Lower lobe of right lung (tissue), 2 donors: Measurements from ENCODE around the gene IGFBP3. TPM values are rescaled to one million over a fixed set of nuclear protein-coding genes. Genes with fewer than 3 reads are reported as not detected.
A peak's percentile ranks its signal among the peaks of the same experiment; 100 is the strongest.

ENCODE experiments used
- ATAC-seq, 2 donors: fragments of 200-7000 bp; cut with Tn5 transposase; one replicate each; pipeline ENCODE4 v1.9.1; 2020 to 2022; ENCODE audit warnings: mild to moderate bottlenecking in 2 of 2, moderate library complexity in 2 of 2
- DNase-seq: peaks from one replicate; pipeline ENCODE4 v3.0.0-alpha.2; 2020
- H3K27ac ChIP-seq: fragments of 200-600 bp; one replicate; pipeline ENCODE4 v1.8.0; 2022
- H3K27me3 ChIP-seq: fragments of 200-600 bp; one replicate; pipeline ENCODE4 v1.8.0; 2022; ENCODE audit warnings: low read depth
- H3K36me3 ChIP-seq: fragments of 200-600 bp; one replicate; pipeline ENCODE4 v1.8.0; 2022; ENCODE audit warnings: mild to moderate bottlenecking
- H3K4me1 ChIP-seq: fragments of 200-600 bp; one replicate; pipeline ENCODE4 v1.8.0; 2022
- H3K4me3 ChIP-seq: fragments of 200-600 bp; one replicate; pipeline ENCODE4 v1.8.0; 2022; ENCODE audit warnings: mild to moderate bottlenecking
- H3K9me3 ChIP-seq: fragments of 200-600 bp; one replicate; pipeline ENCODE4 v1.8.0; 2022
- intact Hi-C: fragments of 100-400 bp; cut with DNase I; formaldehyde crosslinking; loops from one replicate; pipeline ENCODE4 v1.11.0; 2022
- total RNA-seq: library from RNA; stranded (reverse); fragmentation: NEBNext Ultra II Directional; extraction: Animal tissue kit (Norgen Biotek cat#: 25700); gene quantifications from one replicate; pipeline ENCODE4 v1.2.1, GENCODE V29; 2021
- TF ChIP-seq, protein P1 (sequence below): fragments of 200-600 bp; IDR thresholded peaks from one replicate; pipeline ENCODE4 v1.8.0; 2022; ENCODE audit warnings: antibody characterized with exemption, mild to moderate bottlenecking
- donor health status: DM: no; HTN: yes; CAD: no; lungs with severe emphysema.

The IGFBP3 gene
- total RNA-seq, 1 donor from 2014 or later: 32.2 TPM

GRCh38 chr7:45937301-45937700 lies 16.2 kb upstream of the IGFBP3 start:
- peaks cover 3% of the 10 kb centered on the region for H3K27me3 ChIP-seq
- ATAC-seq: peak in 1 of 2 donors; percentile 13
- TF ChIP-seq, protein P1, sequence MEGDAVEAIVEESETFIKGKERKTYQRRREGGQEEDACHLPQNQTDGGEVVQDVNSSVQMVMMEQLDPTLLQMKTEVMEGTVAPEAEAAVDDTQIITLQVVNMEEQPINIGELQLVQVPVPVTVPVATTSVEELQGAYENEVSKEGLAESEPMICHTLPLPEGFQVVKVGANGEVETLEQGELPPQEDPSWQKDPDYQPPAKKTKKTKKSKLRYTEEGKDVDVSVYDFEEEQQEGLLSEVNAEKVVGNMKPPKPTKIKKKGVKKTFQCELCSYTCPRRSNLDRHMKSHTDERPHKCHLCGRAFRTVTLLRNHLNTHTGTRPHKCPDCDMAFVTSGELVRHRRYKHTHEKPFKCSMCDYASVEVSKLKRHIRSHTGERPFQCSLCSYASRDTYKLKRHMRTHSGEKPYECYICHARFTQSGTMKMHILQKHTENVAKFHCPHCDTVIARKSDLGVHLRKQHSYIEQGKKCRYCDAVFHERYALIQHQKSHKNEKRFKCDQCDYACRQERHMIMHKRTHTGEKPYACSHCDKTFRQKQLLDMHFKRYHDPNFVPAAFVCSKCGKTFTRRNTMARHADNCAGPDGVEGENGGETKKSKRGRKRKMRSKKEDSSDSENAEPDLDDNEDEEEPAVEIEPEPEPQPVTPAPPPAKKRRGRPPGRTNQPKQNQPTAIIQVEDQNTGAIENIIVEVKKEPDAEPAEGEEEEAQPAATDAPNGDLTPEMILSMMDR: no peak
- no peaks in the 10 kb centered on the region for H3K36me3 ChIP-seq
- no peak for DNase-seq
- H3K27ac ChIP-seq: no peak overlapping the region
- intact Hi-C loops: no loop called here
- no peak overlapping the region for H3K4me3 ChIP-seq
- no peaks in the 10 kb centered on the region for H3K9me3 ChIP-seq
- no peaks in the 10 kb centered on the region for H3K4me1 ChIP-seq

GRCh38 chr7:45930967-45931366 lies 9.9 kb upstream of the IGFBP3 start:
- Histone ChIP-seq H3K27me3 (peaks cover 3% of the 10 kb centered on the region), H3K9me3 (peaks cover 5% of the 10 kb centered on the region), H3K36me3 (no peaks in the 10 kb centered on the region), H3K4me1 (no peaks in the 10 kb centered on the region), H3K4me3 (no peak overlapping the region), H3K27ac (no peak overlapping the region)
- no peak for DNase-seq
- TF ChIP-seq, protein P1: no peak
- ATAC-seq: no peak
- intact Hi-C loops: no loop called here

GRCh38 chr7:45927721-45928120 lies 6.6 kb upstream of the IGFBP3 start:
- Histone ChIP-seq H3K4me1 (peaks cover 4% of the 10 kb centered on the region), H3K36me3 (no peaks in the 10 kb centered on the region), H3K27ac (no peak overlapping the region), H3K9me3 (peaks cover 5% of the 10 kb centered on the region), H3K27me3 (no peaks in the 10 kb centered on the region), H3K4me3 (no peak overlapping the region)
- DNase-seq (no peak), ATAC-seq (no peak)
- TF ChIP-seq, protein P1: no peak
- intact Hi-C loops: no loop called here

DNA sequence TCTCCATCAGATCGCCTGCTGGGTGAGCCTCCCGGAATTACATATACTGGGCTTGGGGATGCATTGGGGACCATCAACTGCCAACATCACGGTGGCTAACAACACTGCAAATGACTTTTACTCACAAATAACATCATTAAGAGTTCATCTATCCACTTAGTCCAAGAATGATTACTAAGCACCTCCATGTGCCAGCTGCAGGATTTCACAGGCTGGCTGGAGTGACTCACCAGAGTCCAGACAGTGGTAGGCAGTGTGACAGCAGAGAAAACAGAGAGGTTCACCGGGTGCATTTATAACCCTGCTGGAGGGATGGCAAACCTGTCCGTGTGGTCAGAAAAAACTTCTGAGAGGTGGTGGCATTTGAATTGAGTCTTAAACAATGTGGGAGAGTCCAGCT lies 3.2 kb upstream of the IGFBP3 start:
- DNase-seq: no peak
- H3K36me3 ChIP-seq: no peaks in the 10 kb centered on the region
- peak in 1 of 2 donors; percentile 31 for ATAC-seq
- H3K4me1 ChIP-seq: peaks cover 20% of the 10 kb centered on the region
- no peak overlapping the region for H3K27ac ChIP-seq
- TF ChIP-seq, protein P1: no peak
- H3K4me3 ChIP-seq: no peak overlapping the region
- intact Hi-C loops: no loop called here
- H3K9me3 ChIP-seq: no peaks in the 10 kb centered on the region
- H3K27me3 ChIP-seq: peaks cover 31% of the 10 kb centered on the region

- no peaks in the 10 kb centered on the region for H3K9me3 ChIP-seq
- intact Hi-C loops: no loop called here
- no peaks in the 10 kb centered on the region for H3K36me3 ChIP-seq
- peaks cover 35% of the 10 kb centered on the region for H3K27me3 ChIP-seq
- no peak for DNase-seq
- H3K4me3 ChIP-seq: no peak overlapping the region
- TF ChIP-seq, protein P1: no peak
- peaks cover 20% of the 10 kb centered on the region for H3K4me1 ChIP-seq
- H3K27ac ChIP-seq: no peak overlapping the region
- no peak for ATAC-seq
Observed at GRCh38 chr7:45923818-45924217, 2.7 kb upstream of the IGFBP3 start.

- DNase-seq: peak; percentile 76
- Histone ChIP-seq H3K4me3 (no peak overlapping the region), H3K27me3 (peaks cover 38% of the 10 kb centered on the region), H3K9me3 (no peaks in the 10 kb centered on the region), H3K4me1 (peaks cover 20% of the 10 kb centered on the region), H3K36me3 (no peaks in the 10 kb centered on the region), H3K27ac (no peak overlapping the region)
- TF ChIP-seq, protein P1: peak; percentile 89
- peak; percentile 55 to 84 for ATAC-seq
- intact Hi-C loops: no loop called here
Observed at GRCh38 chr7:45923290-45923689, 2.2 kb upstream of the IGFBP3 start.
